PC-3 (cell line): ENCODE data around the gene ATOH1. TPM values are rescaled to one million over a fixed set of nuclear protein-coding genes. Genes with fewer than 3 reads are reported as not detected.

Experiments
- ATAC-seq: fragments of 200-7000 bp; cut with Tn5 transposase; 2 replicates; pipeline ENCODE4 v1.9.1; 2020; ENCODE audit warnings: mild to moderate bottlenecking, moderate library complexity
- BruUV-seq: library from RNA; stranded (reverse); fragments of 400-500 nt; replicated peaks from 2 replicates; lab custom pipeline; 2021; lab: Mats Ljungman, UMichigan
- CTCF ChIA-PET: fragments of 300-600 bp; sonication (Branson Sonifier 250); formaldehyde crosslinking; loops from one replicate; lab custom pipeline; 2022; ENCODE audit warnings: antibody characterized with exemption; lab: Charles Lee
- POLR2A ChIA-PET: fragments of 300-600 bp; sonication (Branson Sonifier 250); formaldehyde crosslinking; loops from one replicate; lab custom pipeline; 2022; ENCODE audit warnings: antibody characterized with exemption; ENCODE audit not compliant: unreplicated experiment; lab: Charles Lee
- DNase-seq: peaks from one replicate; pipeline ENCODE4 v3.0.0-alpha.2; 2015
- H2AFZ ChIP-seq: fragments of 300-600 bp; sonication (generic); 2 replicates; pipeline ENCODE4 v1.6.0; 2016; ENCODE audit warnings: antibody characterized with exemption, low read length
- H3F3A ChIP-seq: fragments of 300-600 bp; sonication (generic); one replicate; pipeline ENCODE4 v1.6.0; 2017; ENCODE audit warnings: antibody characterized with exemption, low read length, control low read depth, mild to moderate bottlenecking; ENCODE audit not compliant: unreplicated experiment
- H3K27ac ChIP-seq: fragments of 300-600 bp; sonication (generic); 2 replicates; pipeline ENCODE4 v1.5.1; 2016; ENCODE audit warnings: mild to moderate bottlenecking, low read length
- H3K27me3 ChIP-seq: fragments of 300-600 bp; sonication (generic); 2 replicates; pipeline ENCODE4 v1.6.1; 2016; ENCODE audit warnings: low read length, mixed read lengths
- H3K36me3 ChIP-seq: fragments of 300-600 bp; sonication (generic); 2 replicates; pipeline ENCODE4 v1.6.1; 2016; ENCODE audit warnings: low read depth, mixed run types, low read length, mixed read lengths
- H3K4me1 ChIP-seq: fragments of 300-600 bp; sonication (generic); 2 replicates; pipeline ENCODE4 v1.5.1; 2016; ENCODE audit warnings: low read length; ENCODE audit not compliant: insufficient read depth
- H3K4me2 ChIP-seq: fragments of 300-600 bp; sonication (generic); 2 replicates; pipeline ENCODE4 v1.6.0; 2016; ENCODE audit warnings: low read length
- H3K4me3 ChIP-seq: fragments of 300-600 bp; sonication (generic); 2 replicates; pipeline ENCODE4 v1.5.1; 2016; ENCODE audit warnings: mild to moderate bottlenecking, low read length, mixed read lengths
- H3K79me2 ChIP-seq: fragments of 300-600 bp; sonication (generic); 2 replicates; pipeline ENCODE4 v1.6.1; 2017; ENCODE audit warnings: low read length, mixed read lengths
- H3K9ac ChIP-seq: fragments of 300-600 bp; sonication (generic); 2 replicates; pipeline ENCODE4 v1.6.0; 2016; ENCODE audit warnings: mild to moderate bottlenecking, low read length
- H3K9me2 ChIP-seq: fragments of 300-600 bp; sonication (generic); replicated peaks from 2 replicates; pipeline ENCODE4 v1.6.1; 2016; ENCODE audit warnings: mixed run types, low read length, mixed read lengths
- H3K9me3 ChIP-seq: fragments of 300-600 bp; sonication (generic); 2 replicates; pipeline ENCODE4 v1.6.1; 2016; ENCODE audit warnings: low read length, mixed read lengths
- H4K20me1 ChIP-seq: fragments of 300-600 bp; sonication (generic); 2 replicates; pipeline ENCODE4 v1.6.1; 2016; ENCODE audit warnings: low read length, mixed read lengths
- CTCF ChIP-seq: fragments of 300-600 bp; sonication (generic); conservative IDR thresholded peaks from 2 replicates; pipeline ENCODE4 v1.5.1; 2017; ENCODE audit warnings: antibody characterized with exemption, low read depth, mild to moderate bottlenecking, low read length
- EZH2 ChIP-seq: fragments of 300-600 bp; sonication (generic); IDR thresholded peaks from one replicate; pipeline ENCODE4 v1.6.1; 2017; ENCODE audit warnings: antibody characterized with exemption, mild to moderate bottlenecking, low read length; ENCODE audit not compliant: unreplicated experiment
- EZH2phosphoT487 ChIP-seq: fragments of 300-600 bp; sonication (generic); IDR thresholded peaks from 2 replicates; pipeline ENCODE4 v1.6.1; 2018; ENCODE audit warnings: mild to moderate bottlenecking, antibody characterized with exemption, low read length, borderline replicate concordance
- intact Hi-C: fragments of 100-400 bp; cut with micrococcal nuclease; formaldehyde crosslinking; loops from 2 replicates; pipeline ENCODE4 v1.9.0; 2023
- total RNA-seq: library from RNA; depleted of rRNA; stranded (reverse); fragments of >200 nt; gene quantifications from 2 replicates; pipeline ENCODE4 v1.2.3, GENCODE V29; 2014

ATOH1 gene
- total RNA-seq, 1 experiment from 2014 or later = not detected

GRCh38 chr4:93842601-93843252 is 14.2 kb downstream of the ATOH1 start:
- POLR2A ChIA-PET = no interaction called here
- H3K4me2 ChIP-seq = no peak overlapping the region
- no peak for ATAC-seq
- CTCF ChIA-PET = no interaction called here
- no peak overlapping the region for H3K27ac ChIP-seq
- intact Hi-C loops = no loop called here
- H3K9ac ChIP-seq = no peak overlapping the region
- H3K9me2 ChIP-seq = no peaks in the 10 kb centered on the region
- H2AFZ ChIP-seq = no peak overlapping the region
- no peak for TF ChIP-seq EZH2phosphoT487
- no peak for TF ChIP-seq EZH2
- no peak for TF ChIP-seq CTCF
- no peaks in the 10 kb centered on the region for H4K20me1 ChIP-seq
- H3K36me3 ChIP-seq = no peaks in the 10 kb centered on the region
- H3K27me3 ChIP-seq = peaks cover 13% of the 10 kb centered on the region
- DNase-seq = no peak
- H3K4me3 ChIP-seq = no peak overlapping the region
- BruUV-seq = no TSS peak
- no peaks in the 10 kb centered on the region for H3K79me2 ChIP-seq
- H3F3A ChIP-seq = no peaks in the 10 kb centered on the region
- no peaks in the 10 kb centered on the region for H3K9me3 ChIP-seq
- no peaks in the 10 kb centered on the region for H3K4me1 ChIP-seq

GRCh38 chr4:93843772-93844171 is 15.2 kb downstream of the ATOH1 start:
- H2AFZ ChIP-seq = no peak overlapping the region
- CTCF ChIA-PET = no interaction called here
- H3K79me2 ChIP-seq = no peaks in the 10 kb centered on the region
- no peak for DNase-seq
- H3K36me3 ChIP-seq = no peaks in the 10 kb centered on the region
- H3K9ac ChIP-seq = no peak overlapping the region
- H3K27ac ChIP-seq = no peak overlapping the region
- no peak for TF ChIP-seq EZH2phosphoT487
- H3K4me1 ChIP-seq = no peaks in the 10 kb centered on the region
- BruUV-seq = no TSS peak
- no peak overlapping the region for H3K4me2 ChIP-seq
- H4K20me1 ChIP-seq = no peaks in the 10 kb centered on the region
- peaks cover 18% of the 10 kb centered on the region for H3K27me3 ChIP-seq
- H3K4me3 ChIP-seq = no peak overlapping the region
- no peaks in the 10 kb centered on the region for H3K9me2 ChIP-seq
- intact Hi-C loops = no loop called here
- POLR2A ChIA-PET = no interaction called here
- H3K9me3 ChIP-seq = no peaks in the 10 kb centered on the region
- no peaks in the 10 kb centered on the region for H3F3A ChIP-seq
- no peak for ATAC-seq

GRCh38 chr4:93852680-93853079 is 24.1 kb downstream of the ATOH1 start:
- TF ChIP-seq CTCF = no peak
- no peak for TF ChIP-seq EZH2
- no peak for TF ChIP-seq EZH2phosphoT487
- ChIA-PET CTCF (no interaction called here), POLR2A (no interaction called here)
- Histone ChIP-seq H3K27ac (no peak overlapping the region), H3K9me3 (no peaks in the 10 kb centered on the region), H3F3A (no peaks in the 10 kb centered on the region), H3K27me3 (peaks cover 30% of the 10 kb centered on the region), H3K4me3 (no peak overlapping the region), H3K36me3 (no peaks in the 10 kb centered on the region), H3K79me2 (no peaks in the 10 kb centered on the region), H3K9ac (no peak overlapping the region), H3K9me2 (no peaks in the 10 kb centered on the region), H4K20me1 (no peaks in the 10 kb centered on the region), H3K4me1 (no peaks in the 10 kb centered on the region), H3K4me2 (no peak overlapping the region), H2AFZ (no peak overlapping the region)
- no TSS peak for BruUV-seq
- no peak for ATAC-seq
- DNase-seq = no peak
- intact Hi-C loops = no loop called here
